ENCODE results near the gene MCM8.

DNA sequence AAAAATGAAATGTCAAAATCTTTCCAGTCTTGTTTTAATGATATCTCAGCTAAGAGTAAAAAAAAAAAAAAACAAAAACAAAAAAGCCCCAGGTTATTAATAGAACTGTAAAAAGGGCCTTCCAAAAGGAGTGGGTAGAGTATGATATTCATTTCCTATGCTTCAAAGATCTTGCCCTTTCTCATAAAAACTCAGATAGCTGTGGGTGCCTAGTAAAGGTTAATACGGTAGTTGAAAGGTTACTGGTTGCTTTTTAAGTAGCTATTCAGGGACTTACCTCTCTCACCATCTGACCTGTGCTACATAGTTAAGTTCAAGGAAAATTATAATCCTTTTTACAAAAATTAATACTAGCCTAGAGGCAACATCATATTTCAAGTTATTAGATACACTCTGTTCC, 15.1 kb upstream of the MCM8 start:
- TF ChIP-seq, protein P1, sequence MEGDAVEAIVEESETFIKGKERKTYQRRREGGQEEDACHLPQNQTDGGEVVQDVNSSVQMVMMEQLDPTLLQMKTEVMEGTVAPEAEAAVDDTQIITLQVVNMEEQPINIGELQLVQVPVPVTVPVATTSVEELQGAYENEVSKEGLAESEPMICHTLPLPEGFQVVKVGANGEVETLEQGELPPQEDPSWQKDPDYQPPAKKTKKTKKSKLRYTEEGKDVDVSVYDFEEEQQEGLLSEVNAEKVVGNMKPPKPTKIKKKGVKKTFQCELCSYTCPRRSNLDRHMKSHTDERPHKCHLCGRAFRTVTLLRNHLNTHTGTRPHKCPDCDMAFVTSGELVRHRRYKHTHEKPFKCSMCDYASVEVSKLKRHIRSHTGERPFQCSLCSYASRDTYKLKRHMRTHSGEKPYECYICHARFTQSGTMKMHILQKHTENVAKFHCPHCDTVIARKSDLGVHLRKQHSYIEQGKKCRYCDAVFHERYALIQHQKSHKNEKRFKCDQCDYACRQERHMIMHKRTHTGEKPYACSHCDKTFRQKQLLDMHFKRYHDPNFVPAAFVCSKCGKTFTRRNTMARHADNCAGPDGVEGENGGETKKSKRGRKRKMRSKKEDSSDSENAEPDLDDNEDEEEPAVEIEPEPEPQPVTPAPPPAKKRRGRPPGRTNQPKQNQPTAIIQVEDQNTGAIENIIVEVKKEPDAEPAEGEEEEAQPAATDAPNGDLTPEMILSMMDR (IDR thresholded peaks at IDR 0.05; ENCODE audit: poor library complexity): no peak
- TF ChIP-seq EZH2 (IDR thresholded peaks at IDR 0.05; ENCODE audit: borderline replicate concordance) (no peak), EZH2phosphoT487 (IDR thresholded peaks at IDR 0.05; ENCODE audit: low read depth, severe bottlenecking, unreplicated experiment) (no peak)

Data from hepatocyte (in vitro differentiated cells).